Type B pancreatic cell (in vitro differentiated cells): ENCODE measurements around the gene JRKL. TPM values are rescaled to one million over a fixed set of nuclear protein-coding genes. Genes with fewer than 3 reads are reported as not detected.

Experiments used
- DNase-seq: peaks from one replicate; pipeline ENCODE4 v3.0.0; 2021; ENCODE audit warnings: mixed read lengths; ENCODE audit not compliant: unreplicated experiment; ENCODE audit errors: extremely low spot score
- H3K27ac Mint-ChIP-seq: 2 replicates; pipeline ENCODE4 v1.8.0; 2021; ENCODE audit warnings: mild to moderate bottlenecking, mixed read lengths
- H3K27me3 Mint-ChIP-seq: 2 replicates; pipeline ENCODE4 v1.8.0; 2021; ENCODE audit warnings: mixed read lengths
- H3K36me3 Mint-ChIP-seq: 2 replicates; pipeline ENCODE4 v1.8.0; 2021; ENCODE audit warnings: mixed read lengths
- H3K4me1 Mint-ChIP-seq: one replicate; pipeline ENCODE4 v1.8.0; 2021; ENCODE audit warnings: mixed read lengths; ENCODE audit not compliant: unreplicated experiment
- H3K4me3 Mint-ChIP-seq: 2 replicates; pipeline ENCODE4 v1.8.0; 2021; ENCODE audit warnings: mild to moderate bottlenecking, mixed read lengths
- H3K9me3 Mint-ChIP-seq: 2 replicates; pipeline ENCODE4 v1.8.0; 2021; ENCODE audit warnings: mixed read lengths
- total RNA-seq: library from RNA; stranded (reverse); gene quantifications from 2 replicates; pipeline ENCODE4 v1.2.1, GENCODE V29; 2021; ENCODE audit warnings: low replicate concordance
- TF ChIP-seq, protein P1 (sequence below): fragments of 200-600 bp; sonication (generic); conservative IDR thresholded peaks from 2 replicates; pipeline ENCODE4 v1.5.0; 2021; ENCODE audit warnings: antibody characterized with exemption, mild to moderate bottlenecking

The JRKL gene
- total RNA-seq, 1 donor from 2014 or later: 11.5 TPM

DNA sequence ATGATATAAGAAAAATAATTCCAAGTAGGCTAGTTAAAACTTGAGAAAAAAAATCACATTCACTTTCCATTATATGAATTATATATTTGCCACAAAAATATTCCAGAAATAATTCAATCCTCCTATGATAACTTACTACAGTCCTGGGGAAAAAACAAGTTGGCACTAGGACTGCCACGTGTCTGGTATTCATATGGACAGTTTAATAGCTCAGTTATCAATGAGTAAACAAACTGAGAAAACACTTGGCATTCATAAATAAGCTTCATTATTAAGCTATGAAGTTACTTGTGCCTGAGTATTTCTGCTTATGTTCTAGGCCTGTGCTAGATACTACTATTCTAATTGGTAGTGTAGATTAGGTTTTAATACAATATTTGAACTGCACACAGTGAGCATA, 24.3 kb upstream of the JRKL start:
- TF ChIP-seq, protein P1, sequence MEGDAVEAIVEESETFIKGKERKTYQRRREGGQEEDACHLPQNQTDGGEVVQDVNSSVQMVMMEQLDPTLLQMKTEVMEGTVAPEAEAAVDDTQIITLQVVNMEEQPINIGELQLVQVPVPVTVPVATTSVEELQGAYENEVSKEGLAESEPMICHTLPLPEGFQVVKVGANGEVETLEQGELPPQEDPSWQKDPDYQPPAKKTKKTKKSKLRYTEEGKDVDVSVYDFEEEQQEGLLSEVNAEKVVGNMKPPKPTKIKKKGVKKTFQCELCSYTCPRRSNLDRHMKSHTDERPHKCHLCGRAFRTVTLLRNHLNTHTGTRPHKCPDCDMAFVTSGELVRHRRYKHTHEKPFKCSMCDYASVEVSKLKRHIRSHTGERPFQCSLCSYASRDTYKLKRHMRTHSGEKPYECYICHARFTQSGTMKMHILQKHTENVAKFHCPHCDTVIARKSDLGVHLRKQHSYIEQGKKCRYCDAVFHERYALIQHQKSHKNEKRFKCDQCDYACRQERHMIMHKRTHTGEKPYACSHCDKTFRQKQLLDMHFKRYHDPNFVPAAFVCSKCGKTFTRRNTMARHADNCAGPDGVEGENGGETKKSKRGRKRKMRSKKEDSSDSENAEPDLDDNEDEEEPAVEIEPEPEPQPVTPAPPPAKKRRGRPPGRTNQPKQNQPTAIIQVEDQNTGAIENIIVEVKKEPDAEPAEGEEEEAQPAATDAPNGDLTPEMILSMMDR: no peak
- H3K27ac Mint-ChIP-seq: no peak overlapping the region
- no peaks in the 10 kb centered on the region for H3K4me1 Mint-ChIP-seq
- peaks cover 28% of the 10 kb centered on the region for H3K36me3 Mint-ChIP-seq
- no peak overlapping the region for H3K4me3 Mint-ChIP-seq
- peaks cover 7% of the 10 kb centered on the region for H3K9me3 Mint-ChIP-seq
- DNase-seq: no peak
- H3K27me3 Mint-ChIP-seq: no peaks in the 10 kb centered on the region

DNA sequence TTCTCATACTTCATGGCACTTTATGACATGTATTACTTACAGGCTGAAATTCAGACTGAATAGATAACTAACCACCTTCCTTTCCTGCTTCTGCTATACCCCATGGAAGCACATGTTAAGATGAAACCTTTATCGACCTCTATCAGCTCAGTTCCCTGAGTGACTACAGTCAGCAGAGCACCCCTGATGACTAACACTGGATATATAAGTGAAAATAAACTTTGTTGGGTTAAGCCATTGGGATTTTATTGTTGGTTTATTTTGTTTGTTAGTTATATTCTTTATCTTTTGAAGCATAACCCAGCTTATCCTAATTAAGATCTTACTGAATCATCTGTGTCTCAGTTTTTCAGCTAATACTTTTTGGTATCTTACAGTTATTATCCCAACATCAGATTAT, 23.8 kb upstream of the JRKL start:
- no peaks in the 10 kb centered on the region for H3K27me3 Mint-ChIP-seq
- no peak overlapping the region for H3K27ac Mint-ChIP-seq
- TF ChIP-seq, protein P1: no peak
- H3K36me3 Mint-ChIP-seq: peaks cover 32% of the 10 kb centered on the region
- H3K9me3 Mint-ChIP-seq: peaks cover 7% of the 10 kb centered on the region
- DNase-seq: no peak
- H3K4me1 Mint-ChIP-seq: no peaks in the 10 kb centered on the region
- no peak overlapping the region for H3K4me3 Mint-ChIP-seq

GRCh38 chr11:96367342-96367741, 22.5 kb upstream of the JRKL start:
- no peak for DNase-seq
- Mint-ChIP-seq H3K27me3 (no peaks in the 10 kb centered on the region), H3K9me3 (peaks cover 7% of the 10 kb centered on the region), H3K36me3 (peaks cover 32% of the 10 kb centered on the region), H3K4me3 (no peak overlapping the region), H3K4me1 (no peaks in the 10 kb centered on the region), H3K27ac (no peak overlapping the region)
- TF ChIP-seq, protein P1: no peak

GRCh38 chr11:96373826-96374225, 16.0 kb upstream of the JRKL start:
- no peak overlapping the region for H3K27ac Mint-ChIP-seq
- H3K27me3 Mint-ChIP-seq: no peaks in the 10 kb centered on the region
- H3K9me3 Mint-ChIP-seq: peaks cover 6% of the 10 kb centered on the region
- TF ChIP-seq, protein P1: no peak
- no peak overlapping the region for H3K4me3 Mint-ChIP-seq
- H3K36me3 Mint-ChIP-seq: peaks cover 27% of the 10 kb centered on the region
- no peaks in the 10 kb centered on the region for H3K4me1 Mint-ChIP-seq
- no peak for DNase-seq

- DNase-seq: no peak
- no peaks in the 10 kb centered on the region for H3K27me3 Mint-ChIP-seq
- no peaks in the 10 kb centered on the region for H3K9me3 Mint-ChIP-seq
- TF ChIP-seq, protein P1: no peak
- H3K36me3 Mint-ChIP-seq: peaks cover 28% of the 10 kb centered on the region
- H3K4me1 Mint-ChIP-seq: no peaks in the 10 kb centered on the region
- H3K4me3 Mint-ChIP-seq: no peak overlapping the region
- no peak overlapping the region for H3K27ac Mint-ChIP-seq
Observed at GRCh38 chr11:96376796-96377195, 13.0 kb upstream of the JRKL start.

DNA sequence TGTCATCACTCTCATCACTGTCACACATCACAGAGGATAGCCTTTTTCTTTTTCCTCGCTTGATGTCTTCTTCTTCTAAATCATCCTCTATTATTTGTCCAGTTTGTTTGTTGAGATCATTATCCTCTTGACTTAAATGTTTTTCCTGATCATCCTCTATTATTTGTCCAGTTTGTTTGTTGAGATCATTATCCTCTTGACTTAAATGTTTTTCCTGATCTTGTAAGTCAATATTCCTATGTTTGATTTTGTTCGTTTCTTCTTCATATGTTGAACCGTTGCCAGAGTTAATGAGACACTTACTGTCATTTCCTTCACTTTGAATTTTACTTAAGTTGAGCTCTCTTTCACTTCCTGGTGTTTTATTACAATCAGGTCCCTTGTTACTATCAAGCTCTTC, 5.7 kb upstream of the JRKL start:
- no peak overlapping the region for H3K27ac Mint-ChIP-seq
- DNase-seq: no peak
- H3K36me3 Mint-ChIP-seq: peaks cover 28% of the 10 kb centered on the region
- H3K9me3 Mint-ChIP-seq: no peaks in the 10 kb centered on the region
- H3K4me3 Mint-ChIP-seq: no peak overlapping the region
- TF ChIP-seq, protein P1: no peak
- no peaks in the 10 kb centered on the region for H3K27me3 Mint-ChIP-seq
- peaks cover 7% of the 10 kb centered on the region for H3K4me1 Mint-ChIP-seq
